ENCODE results near the gene PHLPP1. TPM values are rescaled to one million over a fixed set of nuclear protein-coding genes. Genes with fewer than 3 reads are reported as not detected.

PHLPP1 gene
- total RNA-seq, 4 donors from 2014 or later, result 5.5 to 9.7 (median 8.0) TPM

GRCh38 chr18:62857263-62857976, 142.1 kb downstream of the PHLPP1 start:
- H3K4me3 ChIP-seq, result no peak overlapping the region
- ATAC-seq, result no peak
- no peaks in the 10 kb centered on the region for H3K36me3 ChIP-seq
- no peak overlapping the region for H3K27ac ChIP-seq
- no peaks in the 10 kb centered on the region for H3K27me3 ChIP-seq
- H3K9me3 ChIP-seq, result no peaks in the 10 kb centered on the region
- no peak for DNase-seq
- intact Hi-C loops (cut with DNase I; ENCODE audit: low total_unique reads) (no loop called here), in situ Hi-C loops (cut with MboI; ENCODE audit: low sequenced_read_pairs in 4 of 4) (no loop called here)
- TF ChIP-seq POLR2A (IDR thresholded peaks at IDR 0.05), result no peak
- TF ChIP-seq, protein P1, sequence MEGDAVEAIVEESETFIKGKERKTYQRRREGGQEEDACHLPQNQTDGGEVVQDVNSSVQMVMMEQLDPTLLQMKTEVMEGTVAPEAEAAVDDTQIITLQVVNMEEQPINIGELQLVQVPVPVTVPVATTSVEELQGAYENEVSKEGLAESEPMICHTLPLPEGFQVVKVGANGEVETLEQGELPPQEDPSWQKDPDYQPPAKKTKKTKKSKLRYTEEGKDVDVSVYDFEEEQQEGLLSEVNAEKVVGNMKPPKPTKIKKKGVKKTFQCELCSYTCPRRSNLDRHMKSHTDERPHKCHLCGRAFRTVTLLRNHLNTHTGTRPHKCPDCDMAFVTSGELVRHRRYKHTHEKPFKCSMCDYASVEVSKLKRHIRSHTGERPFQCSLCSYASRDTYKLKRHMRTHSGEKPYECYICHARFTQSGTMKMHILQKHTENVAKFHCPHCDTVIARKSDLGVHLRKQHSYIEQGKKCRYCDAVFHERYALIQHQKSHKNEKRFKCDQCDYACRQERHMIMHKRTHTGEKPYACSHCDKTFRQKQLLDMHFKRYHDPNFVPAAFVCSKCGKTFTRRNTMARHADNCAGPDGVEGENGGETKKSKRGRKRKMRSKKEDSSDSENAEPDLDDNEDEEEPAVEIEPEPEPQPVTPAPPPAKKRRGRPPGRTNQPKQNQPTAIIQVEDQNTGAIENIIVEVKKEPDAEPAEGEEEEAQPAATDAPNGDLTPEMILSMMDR (IDR thresholded peaks at IDR 0.05 in 4 of 5, conservative IDR thresholded peaks at IDR 0.05 in 1 of 5), result no peak
- peaks cover 0 to 5% of the 10 kb centered on the region in 2 donors for H3K4me1 ChIP-seq

GRCh38 chr18:62860062-62860461, 144.7 kb downstream of the PHLPP1 start:
- intact Hi-C loops (cut with DNase I; ENCODE audit: low total_unique reads), result no loop called here

DNA sequence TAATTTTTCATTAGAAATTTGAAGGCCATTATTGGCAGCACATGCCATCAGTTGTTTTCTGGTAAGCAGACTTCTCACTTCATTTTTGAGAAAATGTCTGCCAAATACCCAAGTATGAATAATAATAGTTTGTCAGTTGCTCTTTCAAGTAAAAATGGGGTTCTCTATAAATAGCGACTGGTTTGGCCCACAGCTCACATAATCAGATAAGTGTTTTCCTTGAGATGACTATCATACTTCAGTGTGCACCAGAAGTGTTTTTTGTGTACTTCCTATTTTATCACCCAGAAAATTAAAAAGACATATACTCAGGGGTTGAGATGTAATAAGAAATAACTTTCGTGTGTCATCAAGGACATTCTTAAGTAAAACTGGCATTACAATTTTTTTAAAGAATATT, 147.1 kb downstream of the PHLPP1 start:
- no peaks in the 10 kb centered on the region for H3K9me3 ChIP-seq
- H3K4me1 ChIP-seq, result peaks cover 0 to 5% of the 10 kb centered on the region in 2 donors
- no peak overlapping the region for H3K4me3 ChIP-seq
- in situ Hi-C loops (cut with MboI; ENCODE audit: low sequenced_read_pairs in 4 of 4) (no loop called here), intact Hi-C loops (cut with DNase I; ENCODE audit: low total_unique reads) (no loop called here)
- no peaks in the 10 kb centered on the region for H3K36me3 ChIP-seq
- no peaks in the 10 kb centered on the region for H3K27me3 ChIP-seq
- ATAC-seq (no peak), DNase-seq (no peak)
- no peak overlapping the region for H3K27ac ChIP-seq
- no peak for TF ChIP-seq POLR2A (IDR thresholded peaks at IDR 0.05)
- TF ChIP-seq, protein P1 (IDR thresholded peaks at IDR 0.05 in 4 of 5, conservative IDR thresholded peaks at IDR 0.05 in 1 of 5), result no peak

More at GRCh38 chr18:62860062-62860461, 144.7 kb downstream of the PHLPP1 start:
- in situ Hi-C loops (cut with MboI; ENCODE audit: low sequenced_read_pairs in 4 of 4), result no loop called here
- Histone ChIP-seq H3K27ac (no peak overlapping the region), H3K36me3 (no peaks in the 10 kb centered on the region), H3K27me3 (no peaks in the 10 kb centered on the region), H3K4me3 (no peak overlapping the region), H3K9me3 (no peaks in the 10 kb centered on the region), H3K4me1 (peaks cover 0 to 5% of the 10 kb centered on the region in 2 donors)
- no peak for ATAC-seq
- DNase-seq, result no peak
- TF ChIP-seq, protein P1 (IDR thresholded peaks at IDR 0.05 in 4 of 5, conservative IDR thresholded peaks at IDR 0.05 in 1 of 5), result no peak
- no peak for TF ChIP-seq POLR2A (IDR thresholded peaks at IDR 0.05)

- H3K4me3 ChIP-seq, result no peak overlapping the region
- H3K36me3 ChIP-seq, result no peaks in the 10 kb centered on the region
- TF ChIP-seq, protein P1 (IDR thresholded peaks at IDR 0.05 in 4 of 5, conservative IDR thresholded peaks at IDR 0.05 in 1 of 5), result no peak
- TF ChIP-seq POLR2A (IDR thresholded peaks at IDR 0.05), result no peak
- ATAC-seq, result no peak
- no peaks in the 10 kb centered on the region for H3K9me3 ChIP-seq
- in situ Hi-C loops (cut with MboI; ENCODE audit: low sequenced_read_pairs in 4 of 4) (no loop called here), intact Hi-C loops (cut with DNase I; ENCODE audit: low total_unique reads) (no loop called here)
- H3K4me1 ChIP-seq, result peaks cover 0 to 5% of the 10 kb centered on the region in 2 donors
- H3K27ac ChIP-seq, result no peak overlapping the region
- no peak for DNase-seq
- no peaks in the 10 kb centered on the region for H3K27me3 ChIP-seq
These were observed 148.2 kb downstream of the PHLPP1 start for GRCh38 chr18:62863579-62864001.

All from gastrocnemius medialis (tissue), 4 donors.